NB4 (cell line): Measurements from ENCODE around the gene COMMD2.

ENCODE experiments used
- DNase-seq: peaks from one replicate; pipeline ENCODE4 v3.0.0; 2010; ENCODE audit warnings: low read depth
- H3K4me3 ChIP-seq: one replicate; pipeline ENCODE4 v1.5.1; 2011; ENCODE audit warnings: mild to moderate bottlenecking, low read depth, low read length, moderate library complexity
- MYC ChIP-seq: IDR thresholded peaks from 2 replicates; pipeline ENCODE4 v1.6.1; 2011; ENCODE audit warnings: low read depth, low read length
- POLR2A ChIP-seq: IDR thresholded peaks from 2 replicates; pipeline ENCODE4 v1.6.1; 2011; ENCODE audit warnings: mild to moderate bottlenecking; ENCODE audit not compliant: insufficient read length; ENCODE audit errors: extremely low read depth
- TF ChIP-seq, protein P1 (sequence below): IDR thresholded peaks from 2 replicates; pipeline ENCODE4 v1.6.1; 2011; ENCODE audit warnings: low read depth, low read length
- TF ChIP-seq, protein P2 (sequence below): IDR thresholded peaks from one replicate; pipeline ENCODE4 v1.5.1; 2012; ENCODE audit warnings: low read depth, low read length

Gene COMMD2

DNA sequence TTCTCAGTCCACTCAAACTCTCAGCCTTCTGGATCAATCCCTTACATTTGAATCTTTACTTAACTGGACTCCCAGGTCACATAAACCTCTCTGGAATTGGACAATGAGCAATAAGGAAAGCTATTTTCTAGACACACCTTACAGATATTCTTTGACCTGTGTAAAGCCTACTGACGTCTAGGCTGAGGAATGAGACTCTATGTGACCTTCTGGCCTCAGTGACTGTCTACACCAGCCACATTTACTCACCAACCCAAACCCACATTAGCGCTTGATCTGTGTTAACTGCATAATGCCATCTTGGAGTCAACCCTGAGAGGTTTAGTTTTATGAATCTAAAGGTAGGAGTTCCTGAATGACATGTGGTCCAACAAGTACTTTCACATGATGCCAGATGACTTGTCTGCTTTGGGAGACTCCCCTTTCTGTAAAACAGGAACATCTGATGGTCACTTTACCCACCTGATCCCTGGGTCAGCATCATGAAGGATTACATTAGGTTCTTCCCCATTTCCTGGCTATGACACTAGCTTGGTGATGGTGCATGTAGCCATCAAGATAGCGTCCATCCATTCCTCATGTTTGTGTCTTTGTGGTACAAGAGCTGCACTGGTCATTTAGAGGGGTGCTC lies 11.4 kb upstream of the COMMD2 start:
- H3K4me3 ChIP-seq, result no peak overlapping the region
- TF ChIP-seq POLR2A, result no peak
- TF ChIP-seq, protein P1, sequence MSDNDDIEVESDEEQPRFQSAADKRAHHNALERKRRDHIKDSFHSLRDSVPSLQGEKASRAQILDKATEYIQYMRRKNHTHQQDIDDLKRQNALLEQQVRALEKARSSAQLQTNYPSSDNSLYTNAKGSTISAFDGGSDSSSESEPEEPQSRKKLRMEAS, result no peak
- TF ChIP-seq MYC, result no peak
- TF ChIP-seq, protein P2, sequence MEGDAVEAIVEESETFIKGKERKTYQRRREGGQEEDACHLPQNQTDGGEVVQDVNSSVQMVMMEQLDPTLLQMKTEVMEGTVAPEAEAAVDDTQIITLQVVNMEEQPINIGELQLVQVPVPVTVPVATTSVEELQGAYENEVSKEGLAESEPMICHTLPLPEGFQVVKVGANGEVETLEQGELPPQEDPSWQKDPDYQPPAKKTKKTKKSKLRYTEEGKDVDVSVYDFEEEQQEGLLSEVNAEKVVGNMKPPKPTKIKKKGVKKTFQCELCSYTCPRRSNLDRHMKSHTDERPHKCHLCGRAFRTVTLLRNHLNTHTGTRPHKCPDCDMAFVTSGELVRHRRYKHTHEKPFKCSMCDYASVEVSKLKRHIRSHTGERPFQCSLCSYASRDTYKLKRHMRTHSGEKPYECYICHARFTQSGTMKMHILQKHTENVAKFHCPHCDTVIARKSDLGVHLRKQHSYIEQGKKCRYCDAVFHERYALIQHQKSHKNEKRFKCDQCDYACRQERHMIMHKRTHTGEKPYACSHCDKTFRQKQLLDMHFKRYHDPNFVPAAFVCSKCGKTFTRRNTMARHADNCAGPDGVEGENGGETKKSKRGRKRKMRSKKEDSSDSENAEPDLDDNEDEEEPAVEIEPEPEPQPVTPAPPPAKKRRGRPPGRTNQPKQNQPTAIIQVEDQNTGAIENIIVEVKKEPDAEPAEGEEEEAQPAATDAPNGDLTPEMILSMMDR, result no peak
- DNase-seq, result no peak

DNA sequence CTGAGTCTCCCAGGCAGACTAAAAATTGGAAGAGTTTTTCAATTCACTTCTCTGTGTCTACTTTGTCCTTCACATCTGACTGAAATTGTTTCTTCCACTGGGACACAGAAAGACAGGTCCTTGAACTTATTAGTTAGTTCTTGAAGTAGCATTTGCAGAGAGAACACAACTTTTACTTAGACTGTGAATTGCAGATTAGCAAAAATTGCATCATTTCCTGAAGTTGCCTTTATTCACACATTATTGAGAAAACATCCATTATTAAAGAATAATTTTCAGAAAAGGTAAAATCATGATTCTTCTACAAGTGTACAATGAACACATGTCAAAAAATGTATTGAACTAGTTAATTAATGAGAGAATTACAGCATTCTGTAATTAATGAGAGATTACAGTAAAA lies 1.4 kb upstream of the COMMD2 start:
- TF ChIP-seq, protein P1, result no peak
- TF ChIP-seq, protein P2, result no peak
- TF ChIP-seq MYC (no peak), POLR2A (no peak)
- DNase-seq, result no peak
- no peak overlapping the region for H3K4me3 ChIP-seq

DNA sequence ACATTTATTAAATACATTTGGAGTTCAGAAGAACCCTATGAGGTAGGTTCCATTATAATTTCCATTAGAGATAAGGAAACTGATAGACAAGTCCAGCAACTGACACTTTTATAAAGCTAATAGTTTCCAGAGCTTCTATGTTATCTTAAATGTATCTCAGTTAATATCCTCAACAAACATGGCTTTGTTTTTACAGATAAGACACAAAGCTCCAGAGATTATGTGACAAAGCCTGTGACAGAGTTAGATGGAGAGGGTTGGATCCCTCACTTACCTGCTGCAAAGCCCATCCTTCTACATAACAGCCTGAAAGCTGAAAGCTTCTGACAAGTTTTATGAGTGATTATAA lies 473 bp upstream of the COMMD2 start:
- no peak for TF ChIP-seq MYC
- TF ChIP-seq, protein P1, result no peak
- no peak for TF ChIP-seq POLR2A
- TF ChIP-seq, protein P2, result no peak
- H3K4me3 ChIP-seq, result peak overlapping the region; percentile 81
- no peak for DNase-seq

DNA sequence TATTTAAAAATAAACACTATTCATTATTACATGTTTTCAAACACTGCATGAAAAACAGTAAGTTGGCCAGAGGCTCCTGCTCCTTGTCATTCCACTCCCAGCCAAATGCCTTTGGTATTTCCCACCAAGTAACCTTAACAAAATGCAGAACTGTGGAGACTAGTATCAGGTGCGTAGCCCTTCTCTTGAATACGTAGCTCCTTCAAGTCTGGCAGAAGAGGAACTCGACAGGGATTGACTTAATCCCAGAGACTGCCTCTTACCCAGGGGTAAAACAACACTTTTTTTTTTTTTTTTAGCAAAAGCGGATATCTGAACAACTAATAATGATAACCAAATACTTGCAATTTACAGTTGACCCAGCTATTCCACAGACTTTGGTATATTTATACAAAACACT lies 738 bp downstream of the COMMD2 start:
- peak; percentile 21 for DNase-seq
- H3K4me3 ChIP-seq, result peak overlapping the region; percentile 81
- TF ChIP-seq, protein P2, result no peak
- TF ChIP-seq, protein P1, result no peak
- TF ChIP-seq POLR2A, result no peak
- TF ChIP-seq MYC, result no peak

DNA sequence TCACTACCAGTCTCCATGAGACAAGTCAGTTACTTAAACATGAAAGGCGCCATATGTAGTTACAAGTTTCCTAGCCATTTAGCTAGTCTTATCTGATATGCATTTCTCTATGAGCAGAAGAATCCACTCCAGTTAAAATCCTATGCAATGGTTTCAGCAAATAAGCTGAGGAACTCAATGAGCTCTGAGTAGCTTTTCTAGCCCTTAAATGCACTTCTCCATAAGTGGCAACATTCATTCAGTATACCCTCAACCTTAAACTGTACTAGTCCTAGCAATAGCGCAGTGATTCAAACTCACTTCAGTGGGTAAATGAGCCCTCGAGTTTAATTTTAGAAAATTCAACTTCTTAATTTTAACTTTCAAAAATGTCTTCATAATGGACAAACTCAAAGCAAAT lies 7.7 kb downstream of the COMMD2 start:
- no peak for DNase-seq
- no peak overlapping the region for H3K4me3 ChIP-seq
- TF ChIP-seq MYC (no peak), POLR2A (no peak)
- TF ChIP-seq, protein P1, result no peak
- TF ChIP-seq, protein P2, result no peak

DNA sequence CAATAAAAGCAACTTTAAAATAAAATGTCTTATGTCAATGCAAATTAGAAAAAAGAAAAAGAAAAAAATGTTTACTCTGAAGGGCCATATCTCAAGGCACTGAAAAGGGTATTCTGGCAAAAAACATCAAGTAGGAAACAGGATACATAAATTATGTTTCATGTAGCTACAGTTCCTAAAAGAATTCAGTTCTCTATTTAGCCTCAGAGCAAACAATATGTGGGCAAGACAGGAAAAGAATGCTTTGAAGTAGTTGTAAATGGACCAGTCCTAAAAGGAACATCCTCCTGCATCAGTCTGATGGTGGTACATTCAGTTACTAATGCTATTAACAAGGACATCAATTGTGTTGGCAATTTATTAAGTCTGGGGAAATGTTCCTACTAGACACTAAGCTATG lies 8.1 kb downstream of the COMMD2 start:
- no peak for DNase-seq
- H3K4me3 ChIP-seq, result no peak overlapping the region
- TF ChIP-seq MYC (no peak), POLR2A (no peak)
- TF ChIP-seq, protein P1, result no peak
- TF ChIP-seq, protein P2, result no peak
